NCI-H1436 treated with DMSO at 0.1 percent for 48 hours (cell line): ENCODE results near the gene HDAC10.
"Not testable (repeated sequence)": the region's sequence is repeated elsewhere in the genome, so short reads cannot be mapped to it uniquely, and the experiment has no call there.

Source experiments
- DNase-seq: peaks from one replicate; lab custom pipeline; 2025; lab: John Stamatoyannopoulos, UW

Gene HDAC10

DNA sequence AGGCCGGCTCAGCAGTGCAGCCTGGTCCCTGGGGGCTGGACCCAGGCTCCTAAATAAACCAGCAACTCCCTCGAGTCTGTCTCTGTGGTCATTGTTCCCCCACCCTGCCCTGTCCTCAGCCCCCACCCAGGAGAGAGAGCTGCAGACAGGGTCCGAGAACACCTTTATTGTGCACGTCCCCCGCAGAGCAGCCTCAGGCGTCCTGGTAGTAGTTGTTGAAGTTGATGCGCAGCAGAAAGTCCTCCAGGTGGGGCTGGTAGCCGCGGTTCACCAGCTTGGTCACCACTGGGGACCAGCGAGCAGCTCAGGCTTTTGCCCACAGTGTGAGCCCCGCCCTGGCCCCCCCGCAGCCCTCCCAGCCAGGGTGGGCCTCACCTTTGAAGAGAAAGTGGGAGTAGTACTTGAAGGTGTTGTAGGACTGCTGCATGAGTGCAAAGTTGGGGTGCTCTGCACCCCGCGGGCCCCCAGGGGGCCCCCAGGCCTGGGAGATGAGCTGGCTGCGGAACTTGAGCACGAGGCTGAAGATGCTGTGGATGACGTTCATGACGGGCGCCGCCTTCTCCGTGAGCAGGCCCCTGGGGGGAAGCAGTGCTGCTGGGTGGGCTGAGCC, 33.4 kb downstream of the HDAC10 start:
- no peak for DNase-seq

DNA sequence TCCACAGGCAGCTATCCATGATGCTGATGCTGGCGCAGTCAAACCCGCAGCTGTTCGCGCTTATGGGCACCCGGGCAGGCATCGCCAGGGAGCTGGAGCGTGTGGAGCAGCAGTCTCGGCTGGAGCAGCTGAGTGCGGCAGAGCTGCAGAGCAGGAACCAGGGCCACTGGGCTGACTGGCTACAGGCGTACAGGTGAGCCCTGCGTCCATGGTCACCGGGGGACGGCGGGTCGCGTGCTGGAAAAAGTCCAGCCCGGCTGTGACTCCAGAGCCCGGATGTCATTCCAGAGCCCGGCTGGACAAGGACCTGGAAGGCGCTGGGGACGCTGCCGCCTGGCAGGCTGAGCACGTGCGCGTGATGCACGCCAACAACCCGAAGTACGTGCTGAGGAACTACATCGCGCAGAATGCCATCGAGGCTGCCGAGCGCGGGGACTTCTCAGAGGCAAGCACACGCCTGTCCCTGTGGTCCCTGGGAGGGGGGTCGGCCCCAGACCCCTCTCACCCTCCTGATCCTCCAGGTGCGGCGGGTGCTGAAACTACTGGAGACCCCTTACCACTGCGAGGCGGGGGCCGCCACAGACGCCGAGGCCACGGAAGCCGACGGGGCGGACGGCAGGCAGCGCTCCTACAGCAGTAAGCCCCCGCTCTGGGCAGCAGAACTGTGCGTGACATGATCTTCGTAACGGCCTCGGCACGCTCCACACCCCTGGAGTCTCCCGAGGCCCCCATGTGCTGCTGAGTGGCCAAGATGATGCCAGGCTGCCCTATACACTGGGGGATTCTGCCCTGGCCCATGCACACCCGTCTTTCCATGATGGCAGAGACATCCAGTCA, 34.2 kb downstream of the HDAC10 start:
- no peak for DNase-seq

DNA sequence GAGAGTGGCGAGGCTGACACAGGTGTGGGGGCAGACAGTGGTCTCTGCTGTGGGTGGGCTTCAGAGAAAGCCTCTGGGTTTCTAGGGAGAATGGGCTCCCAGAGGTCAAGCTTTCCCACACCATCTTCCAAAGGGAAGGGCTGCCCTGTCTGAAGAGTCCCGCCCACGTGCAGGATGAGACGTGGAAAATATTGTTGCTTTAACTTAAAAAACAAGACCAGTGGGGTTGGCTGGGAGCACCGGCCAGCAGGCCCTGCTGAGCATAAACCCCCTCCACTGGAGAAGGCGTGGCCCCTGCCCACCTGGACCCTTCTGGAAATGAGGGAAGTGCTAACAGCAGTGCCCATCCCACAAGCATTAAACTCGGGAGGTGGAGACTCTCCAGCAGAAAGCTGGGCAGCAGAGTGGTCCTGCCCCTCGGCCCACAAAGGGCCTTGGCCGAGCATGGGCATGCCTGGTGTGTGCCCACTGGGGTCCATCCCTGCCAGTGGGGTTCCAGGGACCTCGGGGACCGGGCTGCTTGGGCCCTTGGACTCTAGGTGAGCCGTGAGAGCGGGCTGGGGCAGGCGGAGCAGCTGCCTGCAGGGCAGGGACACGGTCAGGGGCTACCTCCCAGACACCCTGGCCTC, 34.9 kb downstream of the HDAC10 start:
- no peak for DNase-seq

DNA sequence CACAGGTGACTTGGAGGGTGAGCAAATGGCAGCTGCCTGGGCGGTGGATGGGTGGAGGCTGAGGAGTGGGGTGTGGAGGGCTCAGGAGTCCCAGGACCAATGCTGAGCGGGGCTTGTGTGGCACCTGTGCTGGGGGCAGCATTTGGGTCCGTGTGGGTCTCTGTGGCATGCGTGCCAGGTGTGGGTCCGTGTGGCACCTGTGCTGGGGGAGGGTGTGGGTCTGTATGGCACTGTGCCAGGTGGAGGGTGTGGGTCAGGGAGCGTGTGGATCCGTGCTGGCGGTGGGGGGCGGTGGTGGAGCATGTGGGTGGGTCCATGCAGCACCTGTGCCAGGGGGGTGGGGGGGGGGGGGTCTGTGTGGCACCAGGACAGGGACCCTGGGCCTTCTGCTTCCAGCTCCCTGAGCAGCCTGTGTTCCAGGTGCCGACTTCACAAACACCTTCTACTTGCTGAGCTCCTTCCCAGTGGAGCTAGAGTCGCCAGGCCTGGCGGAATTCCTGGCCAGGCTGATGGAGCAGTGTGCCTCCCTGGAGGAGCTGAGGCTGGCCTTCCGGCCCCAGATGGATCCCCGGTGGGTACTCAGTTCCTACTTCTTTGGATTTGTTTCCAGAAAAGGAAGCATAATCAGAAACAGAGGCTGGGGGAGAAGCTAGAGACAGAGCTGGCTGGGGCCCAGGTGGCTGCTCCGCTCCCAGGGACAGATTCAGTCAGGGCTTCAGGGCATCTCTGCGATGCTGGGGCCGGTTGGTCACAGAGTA, 35.6 kb downstream of the HDAC10 start:
- DNase-seq, result no peak

DNA sequence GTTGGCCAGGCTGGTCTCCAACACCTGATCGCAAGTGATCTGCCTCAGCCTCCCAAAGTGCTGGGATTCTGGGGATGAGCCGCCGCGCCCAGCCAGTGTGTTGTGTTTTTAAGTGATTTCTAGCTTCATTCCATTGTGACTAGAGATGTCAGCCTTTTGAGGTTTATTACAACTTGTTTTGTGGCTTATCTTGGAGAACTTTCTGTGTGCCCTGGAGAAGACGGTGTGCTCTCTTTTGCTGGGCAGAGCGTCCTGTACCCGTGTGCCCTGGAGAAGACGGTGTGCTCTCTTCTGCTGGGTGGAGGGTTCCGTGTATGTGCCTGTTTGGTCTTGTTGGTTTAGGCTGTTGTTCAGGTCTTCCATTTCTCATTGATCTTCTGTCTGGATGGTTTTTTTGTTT, 37.8 kb downstream of the HDAC10 start:
- no peak for DNase-seq

DNA sequence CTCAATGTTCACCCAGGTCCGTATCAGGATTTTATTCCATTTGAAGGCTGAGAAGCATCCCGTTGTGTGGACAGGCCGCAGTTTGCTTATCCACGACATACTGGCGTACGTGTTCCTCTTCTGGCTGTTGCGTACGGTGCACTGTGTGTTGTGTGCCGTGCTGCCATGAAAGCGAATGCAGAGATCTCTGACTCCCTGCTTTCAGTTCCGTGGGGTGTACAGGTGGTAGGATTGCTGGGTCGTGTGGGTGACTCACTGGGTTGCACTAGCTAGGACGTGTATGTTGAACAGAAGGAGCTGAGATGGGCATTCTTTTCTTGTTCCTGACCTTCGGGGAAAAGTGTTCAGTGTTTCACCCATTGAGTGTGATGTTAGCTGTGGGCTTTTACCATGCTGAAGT, 39.9 kb downstream of the HDAC10 start:
- DNase-seq, result no peak

DNA sequence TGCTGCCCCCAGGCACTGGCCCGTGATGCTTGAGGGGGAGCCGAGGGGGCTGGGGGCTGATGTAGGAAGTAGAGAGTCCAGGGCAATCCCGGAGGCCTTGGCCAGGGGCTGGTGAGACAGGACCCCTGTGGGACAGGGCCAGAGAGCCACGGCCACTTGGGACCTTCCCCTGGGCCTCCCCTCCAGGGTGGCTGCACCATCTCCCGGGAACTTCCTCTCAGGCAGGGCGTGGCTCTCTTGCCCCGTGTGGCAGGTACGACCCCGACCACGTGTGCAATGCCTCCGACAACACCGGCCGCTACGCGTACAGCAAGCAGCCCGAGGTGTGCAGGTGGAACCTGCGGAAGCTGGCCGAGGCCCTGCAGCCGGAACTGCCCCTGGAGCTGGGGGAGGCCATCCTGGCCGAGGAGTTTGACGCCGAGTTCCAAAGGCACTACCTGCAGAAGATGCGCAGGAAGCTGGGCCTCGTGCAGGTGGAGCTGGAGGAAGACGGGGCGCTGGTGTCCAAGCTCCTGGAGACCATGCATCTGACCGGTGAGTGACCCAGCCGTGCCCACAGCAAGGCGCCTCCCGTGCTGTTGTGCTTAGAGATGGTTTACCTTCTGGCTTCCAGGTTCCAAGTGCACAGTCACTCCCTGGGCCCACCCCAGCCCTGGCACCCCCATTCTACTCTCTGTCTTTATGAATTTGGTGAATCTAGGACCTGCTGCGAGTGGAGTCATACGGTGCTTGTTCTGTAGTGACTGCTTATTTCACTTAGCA, 40.5 kb downstream of the HDAC10 start:
- DNase-seq, result no peak

DNA sequence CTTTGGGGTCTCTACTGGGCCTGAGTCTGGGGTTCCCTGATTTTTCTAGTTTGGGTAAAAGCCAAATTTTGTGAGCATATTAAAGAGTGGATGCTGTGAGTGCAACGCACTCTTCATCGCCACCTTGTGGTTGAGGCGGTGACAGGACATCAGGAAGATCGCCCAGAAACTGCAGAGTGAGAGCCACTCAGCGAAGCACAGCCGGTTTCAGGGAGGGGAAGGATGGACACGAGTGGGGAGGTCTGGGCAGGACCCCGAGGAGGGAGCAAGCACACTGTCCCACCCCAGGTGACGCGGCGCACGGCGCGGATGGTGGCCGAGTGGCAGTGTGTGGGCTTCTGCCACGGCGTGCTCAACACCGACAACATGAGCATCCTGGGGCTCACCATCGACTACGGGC, 41.2 kb downstream of the HDAC10 start:
- no peak for DNase-seq

DNA sequence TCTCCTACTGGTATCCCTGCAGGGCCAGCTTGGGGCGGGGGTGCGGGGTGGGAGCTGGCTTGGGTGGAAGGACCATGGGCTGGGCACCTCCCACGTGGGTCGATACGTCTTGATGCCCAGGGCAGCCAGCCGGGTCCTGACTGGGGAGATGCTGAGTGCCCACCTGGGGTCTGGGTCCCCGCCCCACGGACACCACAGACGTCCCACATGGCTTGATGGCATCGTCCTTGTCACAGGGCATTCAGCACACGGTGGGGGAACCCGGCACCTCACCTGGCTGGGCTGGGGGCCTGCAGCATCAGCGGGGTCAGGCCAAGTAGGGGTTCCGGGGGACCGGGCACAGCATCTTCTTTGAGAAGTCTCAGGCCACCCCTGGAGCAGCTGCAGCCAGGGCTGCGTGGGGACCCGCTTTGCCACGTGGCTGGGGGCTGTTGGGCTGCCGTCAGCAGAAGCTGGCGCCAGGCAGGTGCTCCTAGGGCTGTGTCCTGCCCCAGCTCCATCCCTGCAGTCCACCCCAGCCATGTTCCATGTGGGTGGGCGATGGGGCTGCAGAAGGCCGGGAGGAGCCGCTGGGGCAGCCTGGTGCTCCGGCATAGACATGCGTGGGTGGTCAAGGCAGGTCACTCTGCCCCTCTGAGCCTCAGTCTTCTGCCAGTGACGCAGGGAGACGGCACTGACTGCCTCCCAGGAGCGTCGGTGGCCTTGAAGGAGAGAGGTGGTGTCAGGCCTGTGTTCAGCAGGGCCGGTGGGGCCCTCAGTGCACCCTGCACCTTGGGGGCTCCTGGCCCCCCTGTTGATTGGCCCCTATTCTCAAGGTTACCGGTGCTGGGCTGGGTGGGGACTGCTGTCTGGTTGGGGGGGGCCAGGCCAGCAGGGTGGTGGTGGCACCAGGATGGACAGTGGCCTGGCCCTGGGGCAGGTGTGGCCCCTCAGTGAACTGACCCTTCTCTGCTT, 41.8 kb downstream of the HDAC10 start:
- DNase-seq, result no peak

DNA sequence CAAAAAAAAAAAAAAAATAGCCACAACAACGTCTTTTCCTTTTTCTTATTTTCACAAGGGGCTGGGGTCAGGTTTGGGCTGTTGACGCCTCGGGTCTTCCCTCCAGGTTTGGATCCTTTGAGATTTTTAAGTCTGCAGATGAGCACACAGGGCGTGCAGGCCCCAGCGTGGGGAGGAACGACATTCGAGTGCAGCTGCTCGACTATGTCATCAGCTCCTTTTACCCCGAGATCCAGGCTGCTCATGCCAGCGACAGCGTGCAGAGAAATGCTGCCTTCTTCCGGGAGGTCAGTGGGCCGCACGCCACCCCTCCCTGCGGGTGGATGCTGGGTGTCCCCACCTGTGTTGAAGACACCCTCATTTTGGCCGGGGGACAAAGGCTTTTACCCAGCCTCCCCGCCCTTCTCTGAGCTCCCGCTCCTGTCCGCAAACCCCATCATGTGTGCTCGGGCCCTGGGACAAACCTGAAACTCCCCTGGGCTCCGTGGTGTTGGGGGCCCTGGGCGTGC, 42.6 kb downstream of the HDAC10 start:
- DNase-seq, result no peak

DNA sequence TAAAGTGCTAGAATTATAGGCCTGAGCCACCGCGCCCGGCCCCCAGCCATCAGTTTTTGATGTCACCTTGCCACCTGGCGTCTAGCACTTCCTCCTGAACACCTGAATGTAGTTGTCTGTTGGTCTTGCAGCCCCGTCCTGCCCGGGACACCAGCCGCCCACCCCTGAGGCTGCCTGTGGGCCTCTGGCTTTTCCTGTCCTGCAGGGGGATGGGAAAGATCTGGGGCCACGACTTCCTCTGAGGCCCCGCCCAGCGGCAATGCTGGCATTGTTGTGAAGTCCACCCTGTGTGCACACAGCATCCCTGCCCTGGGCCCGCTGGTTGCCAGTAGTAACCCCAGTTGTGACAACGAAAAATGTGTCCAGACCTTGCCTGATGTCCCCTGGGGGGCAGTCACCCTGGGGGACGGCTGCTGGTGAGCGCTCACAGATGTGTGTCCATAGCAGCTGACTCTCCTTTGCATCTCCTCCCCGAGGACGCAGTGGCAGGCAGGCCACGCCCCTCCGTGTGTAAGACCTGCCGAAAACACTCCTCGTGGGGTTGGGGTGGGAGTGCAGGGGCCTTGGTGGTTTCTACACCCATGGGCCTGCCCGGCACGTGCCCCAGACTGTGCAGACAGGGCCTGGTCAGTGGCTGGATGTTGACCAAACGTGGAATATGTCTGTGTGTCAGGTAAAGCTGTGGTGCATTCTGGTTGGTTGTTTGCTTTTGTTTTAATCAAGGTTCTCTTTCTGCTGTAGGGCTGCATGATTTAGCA, 43.5 kb downstream of the HDAC10 start:
- no peak for DNase-seq

DNA sequence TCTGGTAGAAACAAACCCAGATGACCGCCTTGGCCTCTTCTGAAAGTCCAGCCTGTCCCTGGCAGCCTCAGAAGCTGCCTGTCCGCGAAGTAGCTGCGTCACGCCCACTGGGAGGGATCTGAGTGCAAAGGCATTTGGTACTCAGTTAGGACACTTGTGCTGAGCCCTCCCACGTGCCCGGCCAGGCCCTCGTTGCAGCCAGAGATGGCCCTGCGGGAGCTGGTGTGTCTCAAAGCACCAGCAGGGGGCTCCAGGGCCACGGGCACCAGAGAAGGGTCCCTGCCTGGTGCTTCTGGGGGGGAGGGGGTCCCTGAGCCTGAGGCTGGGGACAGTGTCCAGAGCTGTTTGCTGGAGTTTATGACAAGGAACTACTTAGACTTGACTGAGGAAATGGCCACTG, 44.5 kb downstream of the HDAC10 start:
- no peak for DNase-seq

DNA sequence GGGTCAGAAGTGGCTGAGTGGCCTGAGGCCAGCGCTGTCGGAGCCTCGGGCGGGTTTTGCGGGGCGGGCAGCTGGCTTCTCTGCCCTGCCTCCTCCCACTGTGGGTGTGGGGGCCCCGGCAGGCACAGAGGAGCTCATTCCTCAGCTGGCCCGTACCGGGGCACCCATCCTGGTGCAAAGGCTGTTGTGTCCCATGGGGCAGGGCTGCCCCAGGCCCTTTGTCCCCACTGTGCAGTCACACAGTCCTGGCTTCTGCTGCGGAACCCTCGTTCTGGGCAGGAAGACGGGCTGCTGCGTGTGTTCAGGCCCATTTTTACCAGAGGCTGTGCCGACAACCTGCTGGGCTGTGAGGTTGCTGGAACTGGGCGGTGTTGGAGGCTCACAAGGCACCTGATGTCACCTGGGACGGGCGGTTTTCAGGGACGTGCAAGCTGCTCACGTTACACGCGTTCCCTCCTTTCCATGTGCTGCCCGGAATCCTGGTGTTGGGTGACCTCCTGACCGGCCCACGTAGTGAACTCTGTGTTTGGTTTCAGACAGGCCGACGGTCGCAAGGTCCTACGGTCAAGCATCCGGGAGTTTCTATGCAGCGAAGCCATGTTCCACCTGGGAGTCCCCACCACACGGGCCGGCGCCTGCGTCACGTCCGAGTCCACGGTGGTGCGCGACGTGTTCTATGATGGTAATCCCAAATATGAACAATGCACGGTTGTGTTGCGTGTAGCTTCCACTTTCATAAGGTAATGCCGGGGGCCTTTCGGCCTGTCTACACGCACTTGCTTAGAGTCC, 45.1 kb downstream of the HDAC10 start:
- DNase-seq, result no peak

DNA sequence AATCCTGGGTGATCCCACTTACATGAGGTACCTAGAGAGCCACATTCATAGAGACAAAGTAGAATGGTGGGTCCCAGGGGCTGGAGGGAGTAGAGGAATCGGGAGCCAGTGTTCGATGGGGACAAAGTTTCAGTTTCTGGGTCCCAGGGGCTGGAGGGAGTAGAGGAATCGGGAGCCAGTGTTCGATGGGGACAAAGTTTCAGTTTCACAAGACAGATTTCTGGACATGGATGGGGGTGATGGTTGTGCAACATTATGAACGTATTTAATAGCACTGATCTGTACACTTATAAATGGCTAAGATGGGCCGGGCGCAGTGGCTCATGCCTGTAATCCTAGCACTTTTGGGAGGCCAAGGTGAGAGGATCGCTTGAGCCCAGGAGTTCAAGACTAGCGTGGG, 46.1 kb downstream of the HDAC10 start:
- DNase-seq, result not testable (repeated sequence)

DNA sequence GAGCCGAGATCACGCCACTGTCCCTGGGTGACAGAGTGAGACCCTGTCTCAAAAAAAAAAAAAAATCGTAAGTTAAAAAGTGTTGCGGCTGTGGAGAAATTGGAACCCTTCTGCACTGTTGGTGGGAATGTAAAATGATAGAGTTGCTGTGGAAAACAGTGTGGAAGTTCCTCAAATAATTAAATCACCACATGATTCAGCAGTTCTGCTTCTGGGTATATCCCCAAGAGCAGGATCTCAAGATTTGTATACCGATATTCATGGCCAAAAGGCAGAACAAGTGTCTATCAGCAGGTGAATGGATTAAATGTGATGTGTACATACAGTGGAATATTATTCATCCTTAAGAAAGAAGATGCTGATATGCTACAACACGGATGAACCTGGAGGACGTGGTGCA, 46.5 kb downstream of the HDAC10 start:
- DNase-seq, result no peak

DNA sequence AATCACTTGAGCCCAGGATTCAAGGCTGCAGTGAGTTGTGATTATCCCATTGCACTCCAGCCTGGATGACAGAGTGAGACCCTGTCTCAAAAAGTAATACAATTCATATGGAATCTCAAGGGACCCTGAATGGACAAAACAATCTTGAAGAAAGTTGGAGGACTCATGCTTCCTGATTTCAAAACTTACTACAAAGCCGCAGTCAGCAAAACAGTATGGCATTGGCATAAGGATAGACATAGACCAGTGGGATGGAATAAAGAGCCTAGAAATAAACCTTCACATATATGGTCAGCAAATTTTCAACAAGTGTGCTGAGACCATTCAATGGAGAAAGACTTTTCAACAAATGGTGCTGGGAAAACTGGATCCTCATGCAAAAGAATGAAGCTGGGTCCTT, 47.8 kb downstream of the HDAC10 start:
- DNase-seq, result no peak

DNA sequence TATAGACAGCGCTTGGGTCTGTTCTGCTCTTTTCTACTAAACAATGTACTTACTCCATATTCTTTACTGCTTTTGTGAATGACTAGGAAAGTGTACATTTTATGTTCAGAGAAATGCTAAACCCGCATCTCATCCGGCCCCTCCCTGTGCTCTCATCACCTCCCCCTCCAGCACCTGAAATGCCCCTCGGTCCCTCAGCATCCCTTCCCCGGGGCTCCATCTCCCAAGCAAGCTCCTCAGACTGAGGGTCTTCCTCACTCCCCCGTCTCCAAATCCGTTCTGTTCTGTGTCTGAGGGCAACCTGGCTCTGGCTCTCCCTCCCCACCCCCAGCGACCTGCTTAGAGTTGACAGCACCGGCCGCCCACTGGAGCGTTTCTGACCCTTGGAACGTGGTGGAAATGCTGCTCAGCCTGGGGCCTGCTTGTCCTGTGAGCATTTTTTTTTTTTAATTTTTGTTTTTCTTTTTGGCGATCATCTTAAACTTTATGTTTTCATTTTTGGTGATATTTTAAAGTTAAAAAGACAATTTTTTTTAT, 48.9 kb downstream of the HDAC10 start:
- DNase-seq, result no peak
